HG02588 (cell line): ENCODE measurements around the gene CMTM6.
"Not testable (repeated sequence)": the region's sequence is repeated elsewhere in the genome, so short reads cannot be mapped to it uniquely, and the experiment has no call there.

Experiments
- ATAC-seq: cut with Tn5 transposase; IDR thresholded peaks from one replicate; pipeline ENCODE4 v1.9.1; 2021; ENCODE audit warnings: mild to moderate bottlenecking, moderate library complexity; ENCODE audit not compliant: unreplicated experiment

The CMTM6 gene

DNA sequence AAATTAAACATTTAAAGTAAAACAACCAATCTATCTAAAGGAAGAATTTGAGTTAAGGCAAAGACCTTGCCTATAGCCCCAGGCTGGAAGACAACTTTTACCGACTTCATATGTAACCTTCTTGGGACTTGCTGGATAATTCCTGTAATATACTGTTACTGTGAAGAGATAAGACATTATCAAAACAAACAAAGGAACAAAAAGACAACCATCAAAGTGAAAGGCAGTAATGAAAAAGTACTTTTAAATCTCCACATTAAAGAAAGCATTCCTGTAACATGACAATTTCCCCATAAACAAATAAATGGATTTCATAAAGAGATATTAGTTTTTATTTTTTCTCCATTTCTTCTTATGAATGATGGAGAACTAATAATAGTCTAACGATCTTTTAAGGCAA is 2.4 kb downstream of the CMTM6 start:
- ATAC-seq = no peak

DNA sequence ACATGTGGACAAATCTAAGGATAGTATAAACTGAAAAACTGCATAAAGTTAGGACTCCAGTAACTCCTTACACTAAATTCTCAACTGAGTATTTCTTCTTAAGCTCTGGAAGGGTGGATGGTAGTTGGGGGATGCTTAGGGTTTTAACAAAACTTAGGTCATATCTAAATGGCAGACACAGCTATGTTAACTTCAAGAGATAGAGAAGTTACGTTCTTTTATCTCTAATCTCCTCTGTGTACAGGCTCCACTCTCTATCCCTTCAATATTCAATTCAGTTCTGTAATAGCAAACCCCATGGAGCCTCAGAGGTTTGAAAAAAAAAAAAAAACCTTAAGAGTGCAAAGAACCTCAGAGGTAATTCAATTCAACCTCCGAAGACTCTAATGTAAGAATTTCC is 3.1 kb downstream of the CMTM6 start:
- ATAC-seq = no peak

DNA sequence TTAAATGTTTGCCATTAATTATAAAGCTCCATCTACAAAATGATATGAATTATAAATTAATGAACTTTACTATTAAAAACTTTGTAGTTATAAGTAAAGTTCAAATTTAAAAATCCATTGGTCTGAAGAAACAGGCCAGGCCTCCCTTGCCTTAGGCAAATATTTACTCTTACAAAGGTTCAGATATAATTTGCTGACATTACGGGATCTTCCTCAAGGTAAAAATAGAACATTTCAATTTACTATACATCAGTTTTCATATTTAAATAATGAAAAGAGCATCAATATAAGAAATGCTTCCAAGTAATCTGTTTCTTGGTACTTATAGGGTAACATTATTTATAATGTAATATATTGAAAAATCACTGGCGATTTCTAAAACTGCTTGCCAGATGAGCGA is 3.7 kb downstream of the CMTM6 start:
- ATAC-seq = no peak

DNA sequence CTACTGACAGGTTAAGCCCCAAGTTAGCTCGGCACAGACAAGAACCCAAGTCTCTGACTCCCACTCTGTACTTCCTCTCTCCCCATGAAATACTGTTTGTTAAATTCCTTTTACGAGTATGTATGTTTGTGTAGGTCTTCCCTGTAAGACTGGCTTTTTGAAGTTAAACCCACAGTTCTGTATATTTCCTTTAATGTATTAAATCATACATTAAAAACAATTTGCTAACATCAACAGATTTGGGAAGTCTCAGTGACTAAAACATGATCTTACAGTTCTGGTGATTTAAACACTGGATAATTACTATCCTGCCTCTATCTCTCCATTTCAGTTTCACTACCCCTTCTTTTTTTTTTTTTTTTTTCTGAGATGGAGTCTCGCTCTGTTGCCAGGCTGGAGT is 4.4 kb downstream of the CMTM6 start:
- ATAC-seq = no peak

DNA sequence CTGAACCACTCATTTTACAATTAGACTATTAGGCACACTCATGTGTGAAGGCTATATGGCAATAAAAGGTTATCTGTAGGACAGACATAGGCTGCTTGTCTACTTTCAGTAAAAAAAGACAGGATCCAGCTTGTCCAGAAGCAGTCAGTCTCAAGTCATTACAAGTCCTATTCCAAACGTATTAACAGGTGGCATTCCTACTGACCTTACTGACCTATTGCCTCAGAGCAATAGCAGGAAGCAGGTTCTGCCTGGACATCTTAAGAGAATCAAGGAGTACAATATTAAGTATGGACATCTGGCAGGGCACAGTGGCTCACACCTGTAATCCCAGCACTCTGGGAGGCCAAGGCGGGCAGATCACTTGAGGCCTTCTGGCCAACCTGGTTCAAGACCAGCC is 7.0 kb downstream of the CMTM6 start:
- no peak for ATAC-seq

DNA sequence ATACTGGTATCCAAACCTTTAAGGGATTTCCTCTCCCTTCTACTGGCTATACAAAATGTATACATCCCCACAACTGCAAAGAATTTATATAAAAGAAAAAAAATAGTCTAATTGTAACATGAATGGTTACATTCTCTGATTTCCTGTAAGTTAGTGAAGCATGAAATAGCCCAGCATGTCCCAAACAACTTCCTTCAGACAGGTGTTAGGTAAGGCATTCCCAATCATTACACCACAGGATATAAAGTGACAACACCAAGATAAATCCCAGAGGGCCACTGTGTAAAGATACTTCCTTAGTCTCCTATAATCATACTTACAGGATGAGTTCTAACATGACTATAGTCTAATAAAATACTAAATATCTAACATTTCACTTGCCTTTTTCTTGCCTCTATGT is 7.6 kb downstream of the CMTM6 start:
- ATAC-seq = no peak

DNA sequence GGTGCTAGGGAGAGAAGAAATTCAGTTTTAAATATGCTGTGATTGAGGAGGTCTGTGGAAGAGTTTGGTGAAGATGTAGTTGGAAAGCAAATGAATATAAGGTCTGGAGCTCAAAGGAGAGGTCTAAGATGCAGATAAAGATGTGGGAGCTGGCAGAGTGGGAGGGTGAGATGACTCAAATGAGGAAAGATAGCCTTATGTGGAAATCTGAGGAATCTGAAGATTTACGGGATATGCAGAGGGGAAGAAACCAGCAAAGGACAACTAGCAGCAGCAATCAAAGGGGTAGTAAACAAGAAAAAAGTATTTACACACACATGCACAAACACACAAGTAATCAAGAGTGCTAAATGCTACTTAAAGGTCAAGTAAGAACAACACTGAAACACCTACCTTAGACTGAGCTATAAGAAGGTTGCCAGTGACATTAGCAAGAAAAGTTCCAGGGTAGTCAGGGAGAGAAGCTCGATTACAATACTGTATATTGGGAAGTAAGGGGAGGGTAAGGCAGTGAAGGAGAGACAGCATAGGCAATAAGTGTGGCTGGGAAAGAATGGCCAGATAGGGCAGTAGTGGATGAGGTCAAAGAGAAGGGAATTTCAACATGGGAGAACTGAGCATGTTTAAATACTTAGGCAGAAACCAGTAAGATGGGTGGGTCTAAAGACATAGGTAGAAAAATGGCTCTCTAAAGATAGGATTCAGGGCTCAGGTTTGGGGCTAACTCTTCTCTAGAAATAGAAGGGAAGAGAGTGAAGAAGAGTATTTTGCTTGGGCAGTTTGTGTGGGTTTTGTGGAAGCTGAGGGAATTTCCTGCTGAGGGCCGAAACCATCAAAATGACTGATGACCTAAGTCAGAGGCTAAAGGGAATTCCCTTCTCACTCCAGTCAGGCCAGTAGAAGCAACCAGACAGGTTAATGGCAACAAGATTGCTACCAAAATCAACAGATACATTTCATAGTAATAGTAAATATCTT is 8.9 kb downstream of the CMTM6 start:
- ATAC-seq = peak; percentile 87

DNA sequence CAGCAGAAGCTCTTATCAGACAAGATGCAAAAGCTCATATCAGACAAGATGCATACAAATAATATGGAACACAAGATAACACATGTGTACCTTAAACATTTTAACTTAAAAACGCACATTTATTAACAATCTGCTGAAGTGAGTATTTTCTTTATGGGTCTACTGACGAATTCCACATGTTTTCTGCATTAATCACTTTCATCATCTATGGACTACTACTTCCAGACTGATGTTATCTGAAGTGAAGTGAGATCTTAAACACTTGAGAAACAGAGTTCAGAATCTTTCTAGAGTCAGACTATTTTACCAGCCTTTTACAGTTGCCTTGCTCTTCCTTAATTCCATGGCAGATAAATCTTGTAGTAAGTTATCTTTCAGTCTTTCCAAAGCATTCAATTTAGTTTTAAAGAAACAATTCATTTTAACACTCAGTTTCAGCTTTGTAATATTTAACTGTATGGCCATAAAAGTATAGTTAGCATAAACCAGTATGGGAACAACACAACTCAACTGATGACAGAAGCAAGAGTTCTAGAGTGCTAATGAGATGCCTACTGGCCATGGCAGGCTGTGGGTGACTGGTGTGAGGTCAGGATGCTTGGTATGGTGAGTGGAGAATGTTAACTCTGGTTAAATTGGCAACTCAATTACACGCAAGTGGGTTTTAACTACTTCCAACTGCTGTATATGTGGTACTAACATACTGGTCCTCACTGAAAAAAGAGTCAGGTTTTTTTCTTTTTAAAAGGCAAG is 9.8 kb downstream of the CMTM6 start:
- ATAC-seq = no peak

DNA sequence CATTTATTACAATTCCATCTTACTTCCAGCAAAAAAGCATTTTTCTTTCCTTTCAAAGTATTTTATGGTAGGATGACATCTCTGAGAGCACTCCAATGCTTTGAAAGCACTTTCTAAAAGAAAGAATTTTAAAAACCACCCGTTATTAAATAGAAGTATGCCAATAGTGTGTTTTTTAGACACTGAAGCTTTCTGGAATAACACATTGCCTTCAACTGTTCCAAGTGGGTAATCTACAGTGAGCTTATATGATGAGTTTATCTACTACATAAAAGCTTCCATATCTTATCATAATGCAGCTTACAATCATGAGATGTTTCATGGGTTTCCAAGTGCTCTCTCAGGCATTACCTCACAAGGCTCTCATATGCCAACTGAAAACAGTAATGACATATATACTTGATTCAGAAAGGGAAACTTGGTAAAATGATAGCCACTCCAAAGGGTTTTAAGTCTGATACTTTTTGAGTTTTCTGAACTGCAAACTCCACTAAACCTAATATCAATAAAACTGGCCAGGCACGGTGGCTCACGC is 14.1 kb downstream of the CMTM6 start:
- ATAC-seq = no peak

DNA sequence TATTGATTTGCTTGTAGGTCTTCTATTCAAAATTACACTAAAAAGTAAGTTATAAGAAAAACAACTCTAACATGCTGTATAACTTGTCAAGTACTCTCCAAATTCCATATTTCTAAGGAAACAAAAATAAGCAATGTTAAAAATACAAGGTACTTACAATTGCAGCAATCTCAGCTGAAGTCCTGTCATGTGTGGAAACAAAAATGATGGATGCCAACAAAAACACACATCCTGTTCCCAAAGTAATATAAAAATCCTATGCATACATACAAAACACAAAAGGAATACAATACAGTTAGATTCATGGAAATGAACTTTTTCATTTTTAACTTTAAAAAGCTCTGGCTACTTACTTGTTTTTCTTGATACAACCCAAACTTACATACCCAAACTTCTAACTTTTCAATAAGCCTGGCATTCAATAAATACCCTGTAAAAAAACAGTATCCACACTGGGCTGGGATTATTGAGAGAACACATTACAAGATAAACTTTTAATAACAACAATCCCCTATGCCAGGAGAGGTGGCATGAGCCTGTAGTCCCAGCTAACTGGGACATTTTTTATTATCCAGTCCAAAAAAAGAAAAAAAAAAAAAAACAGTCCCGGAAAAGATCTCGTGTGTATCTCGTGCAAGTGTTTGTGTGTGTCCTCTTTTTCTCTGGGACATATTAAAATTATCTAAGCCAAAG is 14.7 kb downstream of the CMTM6 start:
- ATAC-seq = no peak

DNA sequence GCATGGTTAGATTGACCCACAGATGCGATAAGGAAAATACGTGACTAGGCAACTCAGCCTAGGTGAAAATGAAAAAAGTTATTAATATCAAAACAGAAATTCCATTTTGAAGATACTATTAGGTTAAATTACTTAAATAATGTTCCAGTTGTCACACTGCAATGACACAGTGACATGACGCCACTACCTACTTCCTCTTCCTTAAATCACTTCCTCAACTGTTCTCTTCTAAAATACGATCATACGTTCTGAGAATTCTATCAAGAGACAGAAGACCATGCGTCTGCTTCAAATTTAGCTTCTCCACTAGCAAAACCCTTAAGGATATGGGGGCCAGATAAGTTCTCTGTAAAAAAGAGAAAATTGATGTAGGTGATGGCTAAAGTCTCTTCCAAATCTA is 18.2 kb downstream of the CMTM6 start:
- ATAC-seq = no peak

DNA sequence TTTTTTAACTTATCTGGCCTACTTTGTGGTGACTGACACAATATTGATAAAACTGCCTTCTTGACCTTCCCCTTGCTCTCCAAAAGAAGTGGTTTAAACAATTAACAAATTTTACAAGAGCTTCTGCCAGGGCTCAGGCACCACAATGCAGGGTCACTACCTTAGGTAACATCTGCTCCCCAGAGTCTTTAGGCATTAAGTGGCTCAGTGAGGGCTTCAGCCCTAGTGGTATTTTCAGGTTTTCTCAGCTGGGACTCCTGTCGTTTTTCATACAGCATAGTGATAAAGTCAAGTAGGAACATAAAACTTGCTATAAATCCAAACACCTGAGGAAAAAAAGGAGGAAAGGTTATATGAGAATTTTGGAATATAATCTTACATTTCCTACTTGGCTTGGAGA is 18.9 kb downstream of the CMTM6 start:
- ATAC-seq = no peak

DNA sequence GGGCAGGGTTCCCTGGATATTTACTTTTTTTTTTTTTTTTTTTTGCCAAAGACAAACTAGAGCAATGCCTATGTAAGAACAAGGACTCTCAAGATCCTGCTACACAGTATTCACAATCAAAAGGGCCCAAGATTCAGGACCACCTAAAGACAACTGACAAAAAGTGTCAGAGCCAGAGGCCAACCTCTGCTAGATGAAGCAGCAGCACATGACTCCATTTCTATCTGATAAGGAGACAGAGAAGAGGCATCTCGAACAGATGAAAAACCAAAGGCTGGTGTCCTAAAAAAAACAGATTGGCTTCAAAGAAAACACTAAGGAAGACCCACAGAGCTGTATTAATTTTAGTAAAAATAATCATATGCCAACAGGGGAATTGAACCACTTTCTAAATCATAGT is 20.0 kb downstream of the CMTM6 start:
- no peak for ATAC-seq

DNA sequence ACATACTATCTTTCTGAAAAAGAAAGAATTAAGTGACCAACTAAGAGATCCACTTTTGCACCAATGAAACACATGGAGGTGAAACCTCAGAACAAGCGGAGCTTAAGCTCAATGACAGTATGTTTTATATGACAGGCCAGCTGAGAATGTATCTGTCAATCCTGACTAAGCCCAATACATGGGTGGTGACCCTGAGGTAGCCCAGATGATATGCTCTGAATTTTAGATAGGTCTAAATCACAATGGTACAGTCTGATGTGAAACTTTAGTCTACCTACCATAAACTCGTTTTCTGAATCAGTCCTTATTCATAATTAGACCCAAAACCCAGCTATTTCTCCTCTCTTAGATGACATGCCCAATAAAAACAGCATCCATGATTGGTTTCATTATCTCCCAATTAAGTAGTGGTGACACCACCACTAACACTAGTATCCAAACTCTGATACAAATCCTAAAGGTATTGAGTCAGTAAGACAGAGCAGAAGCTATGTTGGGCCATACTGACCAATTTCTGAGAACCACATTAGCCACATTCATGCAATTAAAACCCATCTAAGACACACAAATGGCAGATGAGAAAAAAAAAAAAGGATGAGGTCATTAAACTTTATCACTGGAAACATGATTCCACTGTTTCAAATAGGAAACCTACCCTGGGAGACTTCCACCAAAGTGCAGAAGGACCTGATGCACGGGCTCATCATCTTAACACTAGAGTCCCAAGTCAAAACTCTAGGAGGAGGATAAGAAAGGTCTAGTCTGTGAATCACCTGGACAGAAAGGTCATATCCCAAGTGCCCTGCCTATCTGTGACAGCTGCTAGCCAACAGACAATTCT is 20.6 kb downstream of the CMTM6 start:
- ATAC-seq = no peak

DNA sequence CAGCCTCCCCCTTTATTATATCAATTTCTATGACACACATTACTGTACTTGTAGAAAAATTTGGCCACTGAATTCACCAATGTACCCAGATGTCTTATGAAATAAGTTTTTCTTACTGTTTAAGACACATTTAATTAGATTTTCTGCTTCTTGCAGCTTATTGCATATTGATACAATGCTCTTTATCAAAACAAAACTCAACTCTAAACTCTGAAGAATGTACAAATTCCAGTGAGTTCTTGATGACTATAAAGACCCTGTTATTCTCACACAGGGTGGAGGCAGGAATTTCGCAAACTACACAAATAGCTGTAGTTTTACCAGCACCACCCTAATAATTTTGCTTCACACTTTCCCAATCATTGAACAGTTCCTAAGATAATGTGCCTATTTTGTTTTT is 22.0 kb downstream of the CMTM6 start:
- ATAC-seq = no peak

DNA sequence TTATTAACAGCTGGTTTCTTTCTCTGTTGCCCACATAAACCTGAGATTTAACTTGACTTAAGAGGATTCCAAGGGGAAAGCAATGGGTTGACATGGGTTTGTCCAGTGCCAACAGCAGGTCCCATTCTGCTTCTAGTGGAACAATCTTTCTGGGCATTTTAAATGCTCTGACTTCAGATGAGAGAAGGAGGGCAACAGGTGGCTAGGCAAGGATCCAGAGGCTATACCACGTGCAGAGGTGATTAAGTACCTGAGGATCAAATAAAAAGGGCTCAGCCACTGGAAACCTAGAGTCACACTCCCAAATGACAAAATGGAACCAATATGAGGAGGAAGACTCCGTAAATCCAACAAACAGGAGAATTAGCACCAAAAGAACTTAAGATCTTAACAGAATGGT is 28.5 kb downstream of the CMTM6 start:
- ATAC-seq = no peak

DNA sequence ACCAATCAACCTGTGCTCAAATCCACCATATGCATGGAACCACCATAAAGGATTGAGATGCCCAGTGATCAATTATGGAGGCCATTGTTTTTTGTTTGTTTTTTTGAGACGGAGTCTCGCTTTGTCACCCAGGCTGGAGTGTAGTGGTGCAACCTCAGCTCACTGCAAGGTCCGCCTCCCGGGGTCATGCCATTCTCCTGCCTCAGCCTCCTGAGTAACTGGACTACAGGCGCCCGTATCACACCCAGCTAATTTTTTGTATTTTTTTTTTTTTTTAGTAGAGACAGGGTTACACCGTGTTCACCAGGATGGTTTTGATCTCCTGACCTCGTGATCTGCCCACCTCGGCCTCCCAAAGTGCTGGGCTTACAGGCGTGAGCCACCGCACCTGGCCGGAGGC is 30.5 kb downstream of the CMTM6 start:
- not testable (repeated sequence) for ATAC-seq

DNA sequence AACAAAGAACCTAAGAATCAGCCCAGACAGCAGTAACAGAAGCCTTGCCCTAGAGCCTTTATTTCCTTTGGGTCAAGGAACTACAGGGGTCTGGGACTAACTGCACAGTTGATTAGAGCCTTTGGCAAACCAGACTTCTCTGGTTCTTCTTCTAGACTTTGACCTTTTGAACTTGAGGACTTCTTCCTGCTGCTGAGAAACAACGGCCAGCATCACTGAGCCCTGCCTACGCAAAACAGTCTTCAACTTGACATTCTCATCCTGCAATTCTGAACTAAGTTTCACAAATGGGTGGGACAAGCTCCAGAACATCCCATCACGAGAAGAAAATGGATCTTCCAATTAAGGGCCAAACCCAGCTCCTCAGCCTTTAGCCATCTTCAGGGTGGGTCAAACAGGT is 31.4 kb downstream of the CMTM6 start:
- ATAC-seq = no peak

DNA sequence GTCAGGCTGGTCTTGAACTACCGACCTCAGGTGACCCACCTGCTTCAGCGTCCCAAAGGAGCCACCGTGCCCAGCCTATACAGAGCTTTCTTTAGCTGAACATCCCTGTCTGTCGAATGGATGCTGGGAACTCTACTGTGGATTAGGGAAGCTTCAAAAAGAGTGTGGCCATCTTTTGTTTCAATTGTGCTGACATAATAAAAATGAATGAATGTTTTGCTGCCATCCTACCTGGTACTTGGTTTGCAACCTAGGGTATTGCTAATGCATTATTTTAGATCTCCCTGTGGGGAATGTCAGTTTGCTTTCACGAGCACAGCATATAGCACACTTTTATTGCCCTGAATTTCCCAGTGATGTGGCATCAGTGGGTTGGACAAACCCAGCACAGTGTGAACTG is 32.3 kb downstream of the CMTM6 start:
- ATAC-seq = no peak

DNA sequence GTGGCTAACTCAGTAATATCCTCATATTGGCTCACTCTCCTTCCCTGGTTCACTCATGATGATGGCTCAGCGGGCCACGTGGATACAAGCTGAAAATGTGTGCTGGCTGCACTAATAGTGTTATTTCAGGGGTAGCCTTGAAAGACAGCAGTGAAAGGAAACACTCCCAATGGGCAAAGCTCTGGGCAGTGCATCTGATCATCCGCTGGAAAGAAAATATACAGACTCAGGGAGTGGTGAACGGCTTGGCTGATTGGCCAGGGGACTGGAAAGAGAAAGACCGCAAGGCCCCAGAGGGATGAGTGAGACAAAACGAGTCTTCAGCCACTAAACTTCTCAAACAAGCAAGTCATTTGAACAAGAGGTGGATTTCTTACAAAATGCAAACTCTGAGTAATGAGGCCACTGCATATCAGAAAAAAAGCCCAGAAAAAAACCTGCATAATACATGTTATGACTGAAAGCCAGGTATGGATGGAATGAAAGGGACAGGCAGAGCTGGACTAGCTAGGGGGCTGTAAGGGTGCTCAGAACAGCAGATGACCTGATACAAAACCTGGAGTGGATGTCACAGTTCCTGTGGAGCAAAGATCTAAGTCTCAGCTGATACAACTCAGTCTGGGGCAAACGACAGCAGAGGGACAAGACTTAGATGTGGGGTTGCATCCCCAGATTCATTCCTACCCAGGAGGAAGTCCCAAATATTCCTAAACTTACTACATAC is 33.3 kb downstream of the CMTM6 start:
- peak; percentile 20 for ATAC-seq
